GM12878 (cell line): ENCODE measurements around the gene SPARC. TPM values are rescaled to one million over a fixed set of nuclear protein-coding genes. Genes with fewer than 3 reads are reported as not detected.

Experiments
- ATAC-seq: fragments of 200-7000 bp; cut with Tn5 transposase; 3 replicates; pipeline ENCODE4 v1.9.1; 2020; ENCODE audit warnings: mild to moderate bottlenecking, moderate library complexity
- BruUV-seq: library from RNA; stranded (reverse); fragments of 400-500 nt; replicated peaks from 2 replicates; lab custom pipeline; 2021; lab: Mats Ljungman, UMichigan
- CTCF ChIA-PET: fragments of 300-600 bp; sonication (Branson Sonifier 250); formaldehyde crosslinking; extraction: SDS; loops from one replicate; lab custom pipeline; 2021; ENCODE audit warnings: inconsistent platforms; lab: Yijun Ruan, JAX
- POLR2A ChIA-PET: fragments of 350-600 bp; formaldehyde crosslinking; extraction: SDS; loops from one replicate; lab custom pipeline; 2021; ENCODE audit warnings: inconsistent platforms; lab: Charles Lee
- RAD21 ChIA-PET: fragments of 300-600 bp; sonication (Branson Sonifier 250); formaldehyde crosslinking; loops from one replicate; lab custom pipeline; 2023; ENCODE audit warnings: antibody characterized with exemption; ENCODE audit not compliant: unreplicated experiment; lab: Charles Lee
- SMC1A ChIA-PET: fragments of 300-600 bp; sonication (Branson Sonifier 250); formaldehyde crosslinking; loops from one replicate; lab custom pipeline; 2023; ENCODE audit not compliant: unreplicated experiment, uncharacterized antibody; lab: Charles Lee
- DNase-seq: peaks from one replicate; pipeline ENCODE4 v3.0.0-alpha.2; 2011; ENCODE audit warnings: low read depth, low spot score
- FAIRE-seq: peaks from 3 replicates; lab custom pipeline; 2011; peaks lifted over from hg19 to GRCh38; lab: Jason Lieb, UNC
- H2AFZ ChIP-seq: 2 replicates; pipeline ENCODE4 v1.6.0; 2011; ENCODE audit warnings: low read depth, low read length, control low read depth; ENCODE audit not compliant: control insufficient read depth
- H3K27ac ChIP-seq: 2 replicates; pipeline ENCODE4 v1.5.1; 2011; ENCODE audit warnings: control low read depth; ENCODE audit not compliant: control insufficient read depth, insufficient read depth
- H3K27me3 ChIP-seq, 2 experiments: replicated peaks in 1 of 2; 2 replicates each; pipeline versions ENCODE4 v1.6.0 to v1.6.1; 2011; ENCODE audit warnings: low read length in 1 of 2; ENCODE audit not compliant: control insufficient read depth in 2 of 2, insufficient read depth in 2 of 2
- H3K36me3 ChIP-seq, 2 experiments: 2 replicates each; pipeline ENCODE4 v1.5.1; 2011; ENCODE audit warnings: low read length in 1 of 2; ENCODE audit not compliant: control insufficient read depth in 2 of 2, insufficient read depth in 2 of 2
- H3K4me1 ChIP-seq: 2 replicates; pipeline ENCODE4 v1.6.1; 2011; ENCODE audit warnings: mild to moderate bottlenecking, low read length, moderate library complexity, mixed read lengths; ENCODE audit not compliant: control insufficient read depth, insufficient read depth
- H3K4me2 ChIP-seq: 2 replicates; pipeline ENCODE4 v1.6.0; 2011; ENCODE audit warnings: control low read depth; ENCODE audit not compliant: control insufficient read depth, insufficient read depth
- H3K4me3 ChIP-seq: fragments of 200-600 bp; sonication (generic); 2 replicates; pipeline ENCODE4 v1.5.1; 2016
- H3K79me2 ChIP-seq: 2 replicates; pipeline ENCODE4 v1.6.0; 2011; ENCODE audit warnings: low read length; ENCODE audit not compliant: control insufficient read depth, insufficient read depth
- H3K9ac ChIP-seq: 2 replicates; pipeline ENCODE4 v1.8.0; 2011; ENCODE audit warnings: low read length, control low read depth, mixed read lengths; ENCODE audit not compliant: control insufficient read depth, insufficient read depth
- H3K9me3 ChIP-seq: replicated peaks from 3 replicates; pipeline ENCODE4 v1.5.1; 2011; ENCODE audit warnings: mild to moderate bottlenecking, low read length; ENCODE audit not compliant: control insufficient read depth, insufficient read depth
- H4K20me1 ChIP-seq: 2 replicates; pipeline ENCODE4 v1.6.0; 2011; ENCODE audit not compliant: control insufficient read depth, insufficient read depth
- CBX5 ChIP-seq: sonication (generic); IDR thresholded peaks from 2 replicates; pipeline ENCODE4 v1.6.1; 2016; ENCODE audit warnings: low read depth, moderate library complexity, mild to moderate bottlenecking, inconsistent platforms
- CEBPB ChIP-seq, 2 experiments: fragments of 150-350 bp in 1 of 2; IDR thresholded peaks; 2 replicates each; pipeline ENCODE4 v1.6.1; 2012 to 2014; ENCODE audit warnings: low read depth in 2 of 2, low read length in 2 of 2, borderline replicate concordance in 1 of 2, inconsistent platforms in 1 of 2
- MTA3 ChIP-seq: IDR thresholded peaks from 2 replicates; pipeline ENCODE4 v1.6.1; 2012; ENCODE audit warnings: low read length, inconsistent platforms, borderline replicate concordance
- POU2F2 ChIP-seq: IDR thresholded peaks from 3 replicates; pipeline ENCODE4 v1.6.1; 2011; ENCODE audit warnings: low read depth, mild to moderate bottlenecking, low read length, borderline replicate concordance
- TCF12 ChIP-seq: IDR thresholded peaks from 2 replicates; pipeline ENCODE4 v1.6.1; 2011; ENCODE audit warnings: low read depth, mild to moderate bottlenecking, low read length
- WGBS: methylation state at CpG from one replicate; pipeline ENCODE4 v1.1.6; 2016; ENCODE audit warnings: low lambda C conversion rate; ENCODE audit not compliant: insufficient replicate concordance, insufficient coverage; ENCODE audit errors: missing lambda C conversion rate; 5-methylcytosine and 5-hydroxymethylcytosine counted together
- in situ Hi-C: fragments of 300-500 bp; cut with MboI; formaldehyde crosslinking; loops from 9 replicates; pipeline ENCODE4 v1.14.3; 2018; ENCODE audit warnings: mixed read lengths
- intact Hi-C: fragments of 100-400 bp; cut with micrococcal nuclease; formaldehyde crosslinking; loops from one replicate; pipeline ENCODE4 v1.14.2; 2022; ENCODE audit not compliant: unreplicated experiment
- polyA plus RNA-seq, 11 experiments: library from polyadenylated mRNA; depleted of rRNA in 4 of 11; unstranded in 6 of 11; stranded (reverse) in 5 of 11; fragments of >200 nt; fragmentation: Nextera tagmentation in 4 of 11; fragmentation: Illumina TruSeq in 1 of 11; extraction: Ambion mirVana in 4 of 11; extraction: Trizol in 1 of 11; gene quantifications; 1 replicate in 1 of 11; 2 replicates in 10 of 11; pipeline versions ENCODE4 v1.2.1 to v1.2.3, GENCODE V29; 2011 to 2016; ENCODE audit warnings: inconsistent platforms in 2 of 11, missing spikeins in 2 of 11, low read depth in 1 of 11
- total RNA-seq, 4 experiments: library from RNA; depleted of rRNA in 3 of 4; stranded (reverse); fragments of >200 nt in 3 of 4; fragmentation: Illumina TruSeq in 1 of 4; extraction: Trizol in 1 of 4; gene quantifications; 2 replicates each; pipeline versions ENCODE4 v1.2.1 to v1.2.3, GENCODE V29; 2013 to 2021
- TF ChIP-seq, protein P1 (sequence below): IDR thresholded peaks from 2 replicates; pipeline ENCODE4 v1.6.1; 2011; ENCODE audit warnings: low read depth, low read length, improper control_type of control experiment, borderline replicate concordance

The SPARC gene
- total and polyA plus RNA-seq, 10 of the 15 experiments (the other 5 are each of a cell fraction or from before 2014, with no cell fraction given): 29.6 to 154 (median 57.0) TPM

DNA sequence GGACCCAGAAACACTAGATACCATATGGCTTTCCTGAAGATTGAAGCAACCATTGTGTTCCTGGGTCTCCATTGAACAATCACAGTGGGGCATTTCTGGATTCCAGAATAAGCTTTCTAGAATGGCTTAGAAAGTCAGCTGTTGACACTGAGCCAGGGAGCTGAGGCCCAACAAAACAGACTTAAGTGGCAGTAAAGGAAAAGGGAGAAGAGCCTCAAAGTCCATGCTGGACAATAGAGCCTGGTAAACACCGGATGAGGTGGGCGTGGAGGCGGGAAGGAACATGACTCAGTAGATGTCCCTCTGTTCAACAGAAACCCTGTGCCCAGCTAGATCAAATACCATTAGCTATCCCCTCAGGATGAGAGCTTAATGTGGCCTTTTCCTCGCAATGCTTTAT, 14.8 kb downstream of the SPARC start:
- H4K20me1 ChIP-seq: no peaks in the 10 kb centered on the region
- DNase-seq (no peak), ATAC-seq (no peak), FAIRE-seq (no peak)
- no peak overlapping the region for H3K27ac ChIP-seq
- ChIA-PET RAD21 (interaction anchor here (0.8 to 1.2 kb wide), 3 partner anchors 13 to 225 kb away, joined by 3 to 4 read pairs (median 4); partner anchors contain the start of gene SLC36A1), POLR2A (interaction anchor here (1.0 to 2.1 kb wide), 3 partner anchors 9 to 10 kb away, joined by 3 to 7 read pairs (median 3); no protein-coding TSS in a partner anchor), SMC1A (interaction anchor here (0.8 to 2.2 kb wide), 6 partner anchors 9 to 68 kb away, joined by 3 to 5 read pairs (median 4); no protein-coding TSS in a partner anchor), CTCF (interaction anchor here (0.7 to 1.2 kb wide), 3 partner anchors 9 to 34 kb away, joined by 3 to 5 read pairs (median 4); no protein-coding TSS in a partner anchor)
- H3K9ac ChIP-seq: no peak overlapping the region
- no TSS peak for BruUV-seq
- no peak overlapping the region for H3K4me2 ChIP-seq
- H3K36me3 ChIP-seq: peaks cover 2 to 13% of the 10 kb centered on the region in 2 experiments
- in situ Hi-C loops: no loop called here
- H2AFZ ChIP-seq: no peak overlapping the region
- no peaks in the 10 kb centered on the region for H3K9me3 ChIP-seq
- no peaks in the 10 kb centered on the region for H3K27me3 ChIP-seq
- H3K4me1 ChIP-seq: peaks cover 14% of the 10 kb centered on the region; the same call in 1 of the 2 replicates
- TF ChIP-seq POU2F2: no peak
- TF ChIP-seq, protein P1, sequence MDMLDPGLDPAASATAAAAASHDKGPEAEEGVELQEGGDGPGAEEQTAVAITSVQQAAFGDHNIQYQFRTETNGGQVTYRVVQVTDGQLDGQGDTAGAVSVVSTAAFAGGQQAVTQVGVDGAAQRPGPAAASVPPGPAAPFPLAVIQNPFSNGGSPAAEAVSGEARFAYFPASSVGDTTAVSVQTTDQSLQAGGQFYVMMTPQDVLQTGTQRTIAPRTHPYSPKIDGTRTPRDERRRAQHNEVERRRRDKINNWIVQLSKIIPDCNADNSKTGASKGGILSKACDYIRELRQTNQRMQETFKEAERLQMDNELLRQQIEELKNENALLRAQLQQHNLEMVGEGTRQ: no peak
- no peak for TF ChIP-seq CEBPB (IDR thresholded peaks at IDR 0.05; ENCODE audit: borderline replicate concordance in 1 of 2, low read depth in 2 of 2, low read length in 2 of 2)
- TF ChIP-seq MTA3: no peak
- no peak for TF ChIP-seq CBX5
- no peak for TF ChIP-seq TCF12
- WGBS: 40% methylated on average over 4 of the region's 4 CpGs
- no peaks in the 10 kb centered on the region for H3K79me2 ChIP-seq
- intact Hi-C loops: no loop called here
- H3K4me3 ChIP-seq: no peak overlapping the region
